Measurements from ENCODE around the gene PPRC1.

PPRC1 gene

DNA sequence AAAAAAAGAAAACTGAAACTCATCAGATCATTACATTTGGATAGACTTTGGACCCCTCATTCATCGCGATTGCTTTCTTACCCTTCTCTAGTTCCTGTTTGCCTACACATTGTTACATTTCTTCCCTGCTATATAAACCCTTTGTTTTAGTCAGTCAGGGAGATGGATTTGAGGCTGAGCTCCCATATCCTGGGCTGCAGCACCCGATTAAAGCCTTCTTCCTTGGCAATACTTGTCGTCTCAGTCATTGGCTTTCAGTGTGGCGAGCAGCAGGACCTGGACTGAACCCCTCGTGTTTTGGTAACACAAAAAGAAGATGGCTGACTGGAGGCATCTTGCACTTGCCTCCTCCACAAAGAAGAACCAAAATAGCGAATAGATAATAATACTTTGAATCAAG, 59.1 kb downstream of the PPRC1 start:
- no peak for DNase-seq

DNA sequence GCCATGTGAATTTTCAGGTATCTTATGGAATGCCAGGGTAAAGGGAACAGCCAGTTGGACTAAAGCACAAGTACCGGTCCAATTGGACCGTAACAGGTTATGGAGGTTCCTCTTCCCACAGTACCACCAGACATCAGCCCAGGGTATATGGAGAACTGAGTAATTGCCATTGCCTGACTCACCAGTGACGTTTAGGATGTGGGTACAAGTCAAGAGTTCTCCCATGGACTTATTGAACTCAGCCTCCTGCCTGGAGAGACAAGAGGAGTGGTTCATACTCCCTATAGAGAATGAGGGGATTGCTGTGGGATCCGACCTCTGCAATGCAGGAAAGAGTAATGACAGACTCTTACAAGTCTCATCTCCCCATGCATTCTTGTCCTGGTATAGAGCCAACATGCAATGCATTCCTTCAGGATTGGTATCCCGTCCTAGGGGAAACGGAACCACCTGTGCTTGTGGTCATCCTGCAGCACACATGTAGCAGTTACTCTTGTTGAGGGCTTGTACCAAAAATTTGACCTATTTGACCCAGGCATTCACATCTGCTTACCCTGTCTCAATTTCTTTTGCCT, 62.5 kb downstream of the PPRC1 start:
- no peak for DNase-seq

DNA sequence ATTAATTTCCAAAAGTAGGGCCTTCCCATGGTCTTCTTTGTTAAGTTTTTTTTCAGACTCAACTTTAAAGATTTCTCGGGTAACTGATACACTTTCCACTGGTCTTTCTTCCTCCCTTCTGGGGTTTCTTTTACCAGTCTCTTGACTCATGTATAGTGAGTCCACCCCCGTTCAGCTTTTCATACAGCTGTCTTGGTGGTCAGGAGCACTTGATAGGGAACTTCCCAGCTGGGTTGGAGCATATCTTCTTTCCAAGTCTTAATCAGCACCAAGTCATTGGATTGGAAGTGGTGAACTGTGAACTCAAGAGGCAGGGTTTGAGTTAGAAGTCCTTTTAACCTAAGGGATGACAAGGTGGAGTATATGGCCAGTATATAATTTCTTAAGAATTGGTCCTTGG, 64.1 kb downstream of the PPRC1 start:
- DNase-seq, result no peak

DNA sequence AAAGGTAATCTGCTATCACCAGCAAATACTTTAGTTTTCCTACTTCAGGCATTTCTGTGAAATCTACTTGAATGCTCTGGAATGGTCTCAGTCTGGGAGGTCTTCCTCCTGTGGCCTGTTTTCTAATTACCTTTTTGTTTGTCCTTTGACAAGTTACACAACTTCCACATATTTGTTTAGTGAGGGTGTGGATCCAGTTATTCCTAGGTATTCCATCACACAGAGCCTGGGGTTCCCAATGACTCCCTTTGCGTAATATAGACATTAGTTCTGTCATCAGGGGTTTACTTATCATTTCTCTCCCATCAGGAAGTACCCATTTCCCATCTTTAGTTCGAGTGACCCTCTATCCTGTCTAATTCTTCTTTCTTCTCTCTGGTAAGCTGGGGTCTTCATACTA, 65.2 kb downstream of the PPRC1 start:
- DNase-seq, result no peak

Data from NCI-H1105 (cell line).